BE2C (cell line): ENCODE measurements around the gene PTCD2.
"Not testable (repeated sequence)": the region's sequence is repeated elsewhere in the genome, so short reads cannot be mapped to it uniquely, and the experiment has no call there.

Experiments
- DNase-seq: peaks from one replicate; pipeline ENCODE4 v3.0.0-alpha.2; 2020
- H3K27me3 ChIP-seq: fragments of 250-450 bp; sonication (Bioruptor Pico); 2 replicates; pipeline ENCODE4 v1.5.1; 2020; ENCODE audit warnings: mild to moderate bottlenecking
- H3K36me3 ChIP-seq: fragments of 250-450 bp; sonication (Bioruptor Pico); 2 replicates; pipeline ENCODE4 v1.5.1; 2020; ENCODE audit warnings: mild to moderate bottlenecking
- H3K4me1 ChIP-seq: fragments of 250-450 bp; sonication (Bioruptor Pico); 2 replicates; pipeline ENCODE4 v1.5.1; 2020
- H3K4me3 ChIP-seq: 2 replicates; pipeline ENCODE4 v1.5.1; 2011; ENCODE audit warnings: low read depth, low read length
- H3K9me3 ChIP-seq: fragments of 250-450 bp; sonication (Bioruptor Pico); 2 replicates; pipeline ENCODE4 v1.5.1; 2020
- CTCF ChIP-seq: IDR thresholded peaks from 2 replicates; pipeline ENCODE4 v1.5.1; 2012; ENCODE audit warnings: mild to moderate bottlenecking, low read depth, low read length

Gene PTCD2

GRCh38 chr5:72291601-72292000, 28.6 kb upstream of the PTCD2 start:
- no peak for TF ChIP-seq CTCF
- Histone ChIP-seq H3K27me3 (no peaks in the 10 kb centered on the region), H3K36me3 (peaks cover 34% of the 10 kb centered on the region), H3K9me3 (no peaks in the 10 kb centered on the region), H3K4me1 (no peaks in the 10 kb centered on the region; the same call in 1 of the 2 replicates), H3K4me3 (no peak overlapping the region)
- no peak for DNase-seq

GRCh38 chr5:72292411-72292810, 27.8 kb upstream of the PTCD2 start:
- H3K4me3 ChIP-seq, result no peak overlapping the region
- H3K27me3 ChIP-seq, result no peaks in the 10 kb centered on the region
- peaks cover 32% of the 10 kb centered on the region for H3K36me3 ChIP-seq
- no peak for TF ChIP-seq CTCF
- no peak for DNase-seq
- H3K4me1 ChIP-seq, result no peaks in the 10 kb centered on the region; the same call in 1 of the 2 replicates
- no peaks in the 10 kb centered on the region for H3K9me3 ChIP-seq

GRCh38 chr5:72293495-72294055, 26.6 kb upstream of the PTCD2 start:
- Histone ChIP-seq H3K9me3 (no peaks in the 10 kb centered on the region), H3K4me3 (no peak overlapping the region), H3K36me3 (peaks cover 31% of the 10 kb centered on the region), H3K4me1 (peaks cover 4% of the 10 kb centered on the region; the same call in 1 of the 2 replicates), H3K27me3 (no peaks in the 10 kb centered on the region)
- TF ChIP-seq CTCF, result no peak
- no peak for DNase-seq

GRCh38 chr5:72294473-72294872, 25.7 kb upstream of the PTCD2 start:
- no peaks in the 10 kb centered on the region for H3K9me3 ChIP-seq
- no peak for TF ChIP-seq CTCF
- no peaks in the 10 kb centered on the region for H3K27me3 ChIP-seq
- H3K36me3 ChIP-seq, result peaks cover 31% of the 10 kb centered on the region
- 0 out of 2 replicates have a peak, but pooled peaks cover 4% of the 10 kb centered on the region for H3K4me1 ChIP-seq
- no peak overlapping the region for H3K4me3 ChIP-seq
- DNase-seq, result no peak

- no peak overlapping the region for H3K4me3 ChIP-seq
- H3K9me3 ChIP-seq, result no peaks in the 10 kb centered on the region
- DNase-seq, result no peak
- no peaks in the 10 kb centered on the region for H3K27me3 ChIP-seq
- no peak for TF ChIP-seq CTCF
- H3K36me3 ChIP-seq, result peaks cover 31% of the 10 kb centered on the region
- H3K4me1 ChIP-seq, result peaks cover 4% of the 10 kb centered on the region; the same call in 1 of the 2 replicates
These were observed 24.6 kb upstream of the PTCD2 start for GRCh38 chr5:72295539-72295938.

GRCh38 chr5:72296256-72296655, 23.9 kb upstream of the PTCD2 start:
- no peak for TF ChIP-seq CTCF
- peaks cover 4% of the 10 kb centered on the region; the same call in 1 of the 2 replicates for H3K4me1 ChIP-seq
- no peaks in the 10 kb centered on the region for H3K27me3 ChIP-seq
- no peak for DNase-seq
- no peak overlapping the region for H3K4me3 ChIP-seq
- H3K9me3 ChIP-seq, result no peaks in the 10 kb centered on the region
- peaks cover 31% of the 10 kb centered on the region for H3K36me3 ChIP-seq

- peaks cover 27% of the 10 kb centered on the region for H3K36me3 ChIP-seq
- H3K4me1 ChIP-seq, H3K27me3 ChIP-seq, H3K9me3 ChIP-seq, DNase-seq, H3K4me3 ChIP-seq: not testable (repeated sequence)
These were observed 22.0 kb upstream of the PTCD2 start for GRCh38 chr5:72298136-72298535.
